Measurements from ENCODE around the gene BCL2.
A peak's percentile ranks its signal among the peaks of the same experiment; 100 is the strongest.

Gene BCL2

DNA sequence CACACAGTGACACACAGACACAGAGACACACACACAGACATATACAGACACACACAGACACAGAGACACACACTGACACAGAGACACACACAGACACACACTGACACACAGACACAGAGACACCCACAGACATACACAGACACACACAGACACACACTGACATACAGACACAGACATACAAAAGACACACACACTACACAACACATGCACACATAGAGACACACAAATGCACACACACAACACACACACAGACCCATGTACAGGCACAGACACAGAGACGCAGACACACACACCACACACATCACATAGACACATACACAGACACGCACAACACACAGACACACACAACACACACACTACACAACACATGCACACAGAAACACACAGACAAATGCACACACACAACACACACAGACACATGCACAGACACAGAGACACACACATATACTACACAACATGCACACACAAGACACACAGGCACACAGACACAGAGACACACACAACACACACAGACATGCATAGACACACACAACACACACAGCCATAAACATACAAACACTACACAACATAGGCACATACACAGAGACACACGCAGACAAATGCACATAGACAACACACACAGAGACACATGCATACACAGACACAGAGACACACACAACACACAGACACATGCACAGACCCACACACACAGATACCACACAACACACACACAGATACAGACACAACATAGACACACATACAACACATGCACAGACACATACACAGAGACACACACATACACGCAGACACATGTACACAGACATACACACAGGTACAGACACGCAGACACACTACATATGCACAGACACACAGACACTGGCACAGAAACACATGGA is 120.5 kb downstream of the BCL2 start:
- Histone ChIP-seq H3K79me2 (ENCODE audit: control insufficient read depth, insufficient read depth, low read length, poor library complexity) (no peaks in the 10 kb centered on the region), H3K9ac (ENCODE audit: low read length) (no peak overlapping the region), H3K4ac (ENCODE audit: low read depth, low read length) (no peak overlapping the region), H2BK120ac (ENCODE audit: insufficient read depth, low read length, poor library complexity) (no peak overlapping the region), H3K4me3 (ENCODE audit: low read depth, low read length) (peak overlapping the region; percentile 10), H3K4me2 (ENCODE audit: low read length) (no peak overlapping the region), H3K36me3 (ENCODE audit: control insufficient read depth in 1 of 2, insufficient read depth in 2 of 2, low read length in 2 of 2) (no peaks in the 10 kb centered on the region), H3K9me3 (ENCODE audit: insufficient read depth, low read depth, low read length) (peaks cover 9% of the 10 kb centered on the region), H2BK12ac (ENCODE audit: low read length) (no peak overlapping the region), H4K12ac (ENCODE audit: low read depth, low read length) (no peak overlapping the region), H3K4me1 (ENCODE audit: control insufficient read depth in 1 of 2, insufficient read depth in 2 of 2, low read length in 2 of 2) (no peaks in the 10 kb centered on the region), H4K91ac (ENCODE audit: low read depth, low read length) (no peak overlapping the region), H3K27me3 (ENCODE audit: insufficient read depth, low read length) (no peaks in the 10 kb centered on the region), H3K18ac (ENCODE audit: low read length) (no peak overlapping the region), H4K8ac (ENCODE audit: low read depth, low read length) (no peak overlapping the region), H2BK5ac (ENCODE audit: low read depth, low read length, poor library complexity) (no peak overlapping the region), H3K14ac (ENCODE audit: low read length) (no peak overlapping the region), H2AK5ac (ENCODE audit: low read length) (no peak overlapping the region), H3K79me1 (ENCODE audit: low read length) (no peaks in the 10 kb centered on the region), H2AFZ (ENCODE audit: insufficient read depth, low read length, poor library complexity) (no peak overlapping the region), H3K27ac (ENCODE audit: low read depth, low read length) (no peak overlapping the region), H3K23ac (ENCODE audit: low read length) (peak overlapping the region; percentile 18)
- no peak for DNase-seq
- no CpG with 5 or more reads among the region's 5 CpGs for WGBS (ENCODE audit: extremely low coverage, insufficient coverage, insufficient read length)

DNA sequence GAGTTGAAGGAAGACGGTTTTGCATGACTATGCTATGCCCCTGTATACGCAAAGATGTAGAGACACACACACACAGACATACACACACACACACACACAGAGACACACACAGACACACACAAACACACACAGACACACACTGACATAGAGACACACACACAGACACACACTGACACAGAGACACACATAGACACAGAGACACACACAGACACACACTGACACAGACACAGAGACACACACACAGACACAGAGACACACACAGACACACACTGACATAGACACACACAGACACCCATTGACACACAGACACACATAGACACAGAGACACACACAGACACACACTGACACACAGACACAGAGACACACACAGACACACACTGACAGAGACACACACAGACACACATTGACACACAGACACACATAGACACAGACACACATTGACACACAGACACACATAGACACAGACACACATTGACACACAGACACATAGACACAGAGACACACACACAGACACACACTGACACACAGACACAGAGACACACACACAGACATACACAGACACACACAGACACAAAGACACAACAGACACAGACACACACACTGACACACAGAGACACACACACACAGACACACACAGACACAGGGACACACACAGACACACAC is 121.3 kb downstream of the BCL2 start:
- no peak overlapping the region for H2BK5ac ChIP-seq (ENCODE audit: low read depth, low read length, poor library complexity)

DNA sequence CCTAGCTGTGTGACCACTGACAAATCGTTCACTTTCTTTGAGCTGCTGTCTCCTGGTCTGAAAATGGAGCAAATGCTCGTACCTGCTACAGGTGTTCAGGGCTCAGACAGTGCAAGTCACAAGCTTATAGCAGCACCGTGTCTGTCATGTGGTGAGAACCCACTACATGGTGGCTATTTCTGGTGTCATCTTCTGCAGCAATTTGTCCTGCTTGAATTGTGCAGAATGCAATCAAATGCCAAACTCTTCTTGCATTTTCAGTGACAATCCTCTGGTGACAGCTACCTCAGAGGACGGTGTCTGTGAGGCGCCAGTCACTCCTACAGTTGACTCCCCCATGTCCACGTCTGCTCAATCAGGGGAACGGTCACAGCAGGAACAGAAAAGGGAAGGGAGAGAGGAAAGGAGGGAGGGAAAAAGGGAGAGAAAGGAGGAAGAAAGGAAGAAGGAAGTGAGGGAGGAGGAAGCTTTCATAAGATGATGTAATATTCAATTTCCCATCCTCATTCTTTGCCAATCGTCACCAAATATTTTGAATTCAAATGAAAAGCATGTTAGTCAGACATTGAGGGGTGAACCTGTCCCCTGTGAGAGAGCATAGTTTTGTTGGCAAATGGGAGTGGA is 122.2 kb downstream of the BCL2 start:
- DNase-seq = peak in 1 of 2 donors; percentile 19
- H2BK12ac ChIP-seq (ENCODE audit: low read length) = no peak overlapping the region
- H3K23ac ChIP-seq (ENCODE audit: low read length) = no peak overlapping the region
- no peaks in the 10 kb centered on the region for H3K79me1 ChIP-seq (ENCODE audit: low read length)
- no peak overlapping the region for H3K27ac ChIP-seq (ENCODE audit: low read depth, low read length)
- H2AFZ ChIP-seq (ENCODE audit: insufficient read depth, low read length, poor library complexity) = no peak overlapping the region
- H2BK120ac ChIP-seq (ENCODE audit: insufficient read depth, low read length, poor library complexity) = no peak overlapping the region
- no peak overlapping the region for H3K14ac ChIP-seq (ENCODE audit: low read length)
- no peak overlapping the region for H2AK5ac ChIP-seq (ENCODE audit: low read length)
- no peaks in the 10 kb centered on the region for H3K4me1 ChIP-seq (ENCODE audit: control insufficient read depth in 1 of 2, insufficient read depth in 2 of 2, low read length in 2 of 2)
- no peak overlapping the region for H3K18ac ChIP-seq (ENCODE audit: low read length)
- no peak overlapping the region for H4K12ac ChIP-seq (ENCODE audit: low read depth, low read length)
- no peak overlapping the region for H3K4me3 ChIP-seq (ENCODE audit: low read depth, low read length)
- H3K79me2 ChIP-seq (ENCODE audit: control insufficient read depth, insufficient read depth, low read length, poor library complexity) = no peaks in the 10 kb centered on the region
- H4K91ac ChIP-seq (ENCODE audit: low read depth, low read length) = no peak overlapping the region
- no peak overlapping the region for H3K9ac ChIP-seq (ENCODE audit: low read length)
- H2BK5ac ChIP-seq (ENCODE audit: low read depth, low read length, poor library complexity) = no peak overlapping the region
- H3K9me3 ChIP-seq (ENCODE audit: insufficient read depth, low read depth, low read length) = peaks cover 9% of the 10 kb centered on the region
- WGBS (ENCODE audit: extremely low coverage, insufficient coverage, insufficient read length) = no CpG with 5 or more reads among the region's 8 CpGs
- no peaks in the 10 kb centered on the region for H3K36me3 ChIP-seq (ENCODE audit: control insufficient read depth in 1 of 2, insufficient read depth in 2 of 2, low read length in 2 of 2)
- no peaks in the 10 kb centered on the region for H3K27me3 ChIP-seq (ENCODE audit: insufficient read depth, low read length)
- H3K4ac ChIP-seq (ENCODE audit: low read depth, low read length) = no peak overlapping the region
- H4K8ac ChIP-seq (ENCODE audit: low read depth, low read length) = no peak overlapping the region
- no peak overlapping the region for H3K4me2 ChIP-seq (ENCODE audit: low read length)

More for the DNA sequence above, 121.3 kb downstream of the BCL2 start:
- H4K91ac ChIP-seq (ENCODE audit: low read depth, low read length) = no peak overlapping the region
- no peak overlapping the region for H3K14ac ChIP-seq (ENCODE audit: low read length)
- H2AK5ac ChIP-seq (ENCODE audit: low read length) = no peak overlapping the region
- H3K4me1 ChIP-seq (ENCODE audit: control insufficient read depth in 1 of 2, insufficient read depth in 2 of 2, low read length in 2 of 2) = no peaks in the 10 kb centered on the region
- no peaks in the 10 kb centered on the region for H3K79me2 ChIP-seq (ENCODE audit: control insufficient read depth, insufficient read depth, low read length, poor library complexity)
- no peaks in the 10 kb centered on the region for H3K79me1 ChIP-seq (ENCODE audit: low read length)
- no peak overlapping the region for H4K8ac ChIP-seq (ENCODE audit: low read depth, low read length)
- no peak overlapping the region for H3K4me2 ChIP-seq (ENCODE audit: low read length)
- no peak overlapping the region for H4K12ac ChIP-seq (ENCODE audit: low read depth, low read length)
- no peak overlapping the region for H3K9ac ChIP-seq (ENCODE audit: low read length)
- no peak overlapping the region for H2BK120ac ChIP-seq (ENCODE audit: insufficient read depth, low read length, poor library complexity)
- no peak overlapping the region for H2BK12ac ChIP-seq (ENCODE audit: low read length)
- H3K23ac ChIP-seq (ENCODE audit: low read length) = peak overlapping the region; percentile 58
- H2AFZ ChIP-seq (ENCODE audit: insufficient read depth, low read length, poor library complexity) = no peak overlapping the region
- no peak overlapping the region for H3K27ac ChIP-seq (ENCODE audit: low read depth, low read length)
- no peaks in the 10 kb centered on the region for H3K36me3 ChIP-seq (ENCODE audit: control insufficient read depth in 1 of 2, insufficient read depth in 2 of 2, low read length in 2 of 2)
- no peaks in the 10 kb centered on the region for H3K27me3 ChIP-seq (ENCODE audit: insufficient read depth, low read length)
- DNase-seq = no peak
- WGBS (ENCODE audit: extremely low coverage, insufficient coverage, insufficient read length) = no CpG with 5 or more reads among the region's 2 CpGs
- peak overlapping the region; percentile 8 for H3K4me3 ChIP-seq (ENCODE audit: low read depth, low read length)
- no peak overlapping the region for H3K4ac ChIP-seq (ENCODE audit: low read depth, low read length)
- no peak overlapping the region for H3K18ac ChIP-seq (ENCODE audit: low read length)
- H3K9me3 ChIP-seq (ENCODE audit: insufficient read depth, low read depth, low read length) = peaks cover 9% of the 10 kb centered on the region

GRCh38 chr18:63195326-63196159 is 124.0 kb downstream of the BCL2 start:
- Histone ChIP-seq H3K4me2 (ENCODE audit: low read length) (no peak overlapping the region), H3K27me3 (ENCODE audit: insufficient read depth, low read length) (no peaks in the 10 kb centered on the region), H3K18ac (ENCODE audit: low read length) (no peak overlapping the region), H3K4ac (ENCODE audit: low read depth, low read length) (no peak overlapping the region), H2BK12ac (ENCODE audit: low read length) (no peak overlapping the region), H4K12ac (ENCODE audit: low read depth, low read length) (no peak overlapping the region), H3K4me3 (ENCODE audit: low read depth, low read length) (no peak overlapping the region), H3K27ac (ENCODE audit: low read depth, low read length) (no peak overlapping the region), H3K9me3 (ENCODE audit: insufficient read depth, low read depth, low read length) (peaks cover 9% of the 10 kb centered on the region), H3K9ac (ENCODE audit: low read length) (no peak overlapping the region), H3K36me3 (ENCODE audit: control insufficient read depth in 1 of 2, insufficient read depth in 2 of 2, low read length in 2 of 2) (no peaks in the 10 kb centered on the region), H4K91ac (ENCODE audit: low read depth, low read length) (no peak overlapping the region), H2AK5ac (ENCODE audit: low read length) (no peak overlapping the region), H3K4me1 (ENCODE audit: control insufficient read depth in 1 of 2, insufficient read depth in 2 of 2, low read length in 2 of 2) (no peaks in the 10 kb centered on the region), H3K79me2 (ENCODE audit: control insufficient read depth, insufficient read depth, low read length, poor library complexity) (no peaks in the 10 kb centered on the region), H2BK5ac (ENCODE audit: low read depth, low read length, poor library complexity) (no peak overlapping the region), H2AFZ (ENCODE audit: insufficient read depth, low read length, poor library complexity) (no peak overlapping the region), H3K23ac (ENCODE audit: low read length) (no peak overlapping the region), H3K14ac (ENCODE audit: low read length) (no peak overlapping the region), H3K79me1 (ENCODE audit: low read length) (no peaks in the 10 kb centered on the region), H2BK120ac (ENCODE audit: insufficient read depth, low read length, poor library complexity) (no peak overlapping the region), H4K8ac (ENCODE audit: low read depth, low read length) (no peak overlapping the region)
- DNase-seq = no peak
- no CpG with 5 or more reads among the region's 4 CpGs for WGBS (ENCODE audit: extremely low coverage, insufficient coverage, insufficient read length)

All from trophoblast cell (in vitro differentiated cells and primary cell).